ENCODE results near the gene PER2. TPM values are rescaled to one million over a fixed set of nuclear protein-coding genes. Genes with fewer than 3 reads are reported as not detected.

Gene PER2
- total RNA-seq, 4 donors from 2014 or later: 8.2 to 18.6 (median 9.8) TPM

GRCh38 chr2:238203973-238204683, 84.3 kb downstream of the PER2 start:
- Histone ChIP-seq H3K4me3 (peak overlapping the region; percentile 32 to 88 (median 74)), H3K27me3 (no peaks in the 10 kb centered on the region), H3K27ac (peak overlapping the region; percentile 61 to 93 (median 90)), H3K36me3 (no peaks in the 10 kb centered on the region), H3K4me1 (peaks cover 0 to 39% (median 26%) of the 10 kb centered on the region in 4 donors), H3K9me3 (no peaks in the 10 kb centered on the region)
- no peak for DNase-seq (ENCODE audit: low spot score in 2 of 2)
- no peak for TF ChIP-seq CTCF (IDR thresholded peaks at IDR 0.05)
- TF ChIP-seq POLR2A (IDR thresholded peaks at IDR 0.05): no peak
- no peak for TF ChIP-seq EP300 (IDR thresholded peaks at IDR 0.05)
- 59% methylated on average over 18 of the region's 18 CpGs for WGBS, 2 donors

- Histone ChIP-seq H3K9me3 (no peaks in the 10 kb centered on the region), H3K27me3 (no peaks in the 10 kb centered on the region), H3K4me3 (peak within 1 kb of the TSS; percentile 63 to 88 (median 76)), H3K27ac (peak within 1 kb of the TSS; percentile 77 to 93 (median 90)), H3K36me3 (no peaks in the 10 kb centered on the region), H3K4me1 (peaks cover 0 to 47% (median 26%) of the 10 kb centered on the region in 4 donors)
- DNase-seq (ENCODE audit: low spot score in 2 of 2): peak; percentile 53 to 72
- WGBS, 2 donors: 0% methylated on average over 6 to 73 of the region's 126 CpGs
- peak; percentile 74 to 88 for TF ChIP-seq POLR2A (IDR thresholded peaks at IDR 0.05)
- peak in 1 of 2 donors; percentile 68 for TF ChIP-seq EP300 (IDR thresholded peaks at IDR 0.05)
- peak in 1 of 5 experiments; percentile 56 for TF ChIP-seq CTCF (IDR thresholded peaks at IDR 0.05)
These were observed 85.1 kb downstream of the PER2 start, which contains the start of gene ILKAP for GRCh38 chr2:238203094-238203972. TSS of gene ILKAP (minus strand) at chr2:238203695. CDS start at chr2:238203553, 142 bp downstream.

- no peaks in the 10 kb centered on the region for H3K9me3 ChIP-seq
- H3K4me1 ChIP-seq: peaks cover 0 to 56% (median 26%) of the 10 kb centered on the region in 4 donors
- peak overlapping the region; percentile 63 to 88 (median 76) for H3K4me3 ChIP-seq
- TF ChIP-seq POLR2A (IDR thresholded peaks at IDR 0.05) (no peak), EP300 (IDR thresholded peaks at IDR 0.05) (no peak), CTCF (IDR thresholded peaks at IDR 0.05) (no peak)
- H3K36me3 ChIP-seq: no peaks in the 10 kb centered on the region
- WGBS, 2 donors: 4 to 8% methylated on average over 24 to 27 of the region's 27 CpGs
- DNase-seq (ENCODE audit: low spot score in 2 of 2): no peak
- H3K27ac ChIP-seq: peak overlapping the region; percentile 77 to 93 (median 88)
- no peaks in the 10 kb centered on the region for H3K27me3 ChIP-seq
These were observed 85.9 kb downstream of the PER2 start for GRCh38 chr2:238202326-238203093.

Other genes with a start within 250 kb of the PER2 start
- gene SCLY, start 227.6 kb downstream of the PER2 start, total RNA-seq: 10 to 100 TPM; 13.6 to 23.3 (median 17.6) TPM
- gene ESPNL, start 188.3 kb downstream of the PER2 start, total RNA-seq: 1 to 10 TPM in 1 of 4 donors, under 1 TPM in 1, not detected in 2; 0.44 to 2.1 TPM
- gene KLHL30, start 149.9 kb downstream of the PER2 start, total RNA-seq: 1 to 10 TPM in 3 of 4 donors, under 1 TPM in 1; 0.63 to 2.1 (median 1.6) TPM
- gene ERFE, start 129.6 kb downstream of the PER2 start, total RNA-seq: not detected
- gene ILKAP, start 84.9 kb downstream of the PER2 start, total RNA-seq: 10 to 100 TPM; 40.8 to 53.1 (median 47.9) TPM
- gene HES6, start 48.6 kb downstream of the PER2 start, total RNA-seq: 10 to 100 TPM in 2 of 4 donors, 1 to 10 TPM in 2; 4.4 to 18.6 (median 12.4) TPM
- gene TRAF3IP1, start 31.9 kb upstream of the PER2 start, total RNA-seq: 10 to 100 TPM; 11.6 to 17.4 (median 15.7) TPM
- gene ASB1, start 138.3 kb upstream of the PER2 start, total RNA-seq: 10 to 100 TPM; 21.3 to 26.0 (median 24.2) TPM